Measurements from ENCODE around the gene PEAK1.

Gene PEAK1

GRCh38 chr15:77201665-77202064 lies 218.2 kb downstream of the PEAK1 start:
- Histone ChIP-seq H3K4me3 (replicated peaks; ENCODE audit: insufficient read depth, low read length) (no peak overlapping the region), H3K27me3 (ENCODE audit: insufficient read depth, poor library complexity, severe bottlenecking) (no peaks in the 10 kb centered on the region), H3K27ac (replicated peaks) (no peak overlapping the region)
- TF ChIP-seq SPI1 (IDR thresholded peaks at IDR 0.05; ENCODE audit: borderline replicate concordance, low read depth), result no peak
- TF ChIP-seq REST (IDR thresholded peaks at IDR 0.05; ENCODE audit: insufficient replicate concordance, low read depth), result no peak
- no peak for TF ChIP-seq POLR2AphosphoS5 (IDR thresholded peaks at IDR 0.05; ENCODE audit: low read depth)
- no peak for TF ChIP-seq CTCF (IDR thresholded peaks at IDR 0.05; ENCODE audit: insufficient read depth, low read length)
- no peak for TF ChIP-seq GABPA (IDR thresholded peaks at IDR 0.05; ENCODE audit: low read depth)
- DNase-seq (ENCODE audit: low read depth in 1 of 2, low spot score in 1 of 2), result no peak

- TF ChIP-seq CTCF (IDR thresholded peaks at IDR 0.05; ENCODE audit: insufficient read depth, low read length), result no peak
These were observed 223.5 kb downstream of the PEAK1 start for GRCh38 chr15:77196381-77196780.

GRCh38 chr15:77195586-77195985 lies 224.3 kb downstream of the PEAK1 start:
- Histone ChIP-seq H3K27ac (replicated peaks) (no peak overlapping the region), H3K27me3 (ENCODE audit: insufficient read depth, poor library complexity, severe bottlenecking) (no peaks in the 10 kb centered on the region), H3K4me3 (replicated peaks; ENCODE audit: insufficient read depth, low read length) (no peak overlapping the region)
- DNase-seq (ENCODE audit: low read depth in 1 of 2, low spot score in 1 of 2), result no peak
- TF ChIP-seq GABPA (IDR thresholded peaks at IDR 0.05; ENCODE audit: low read depth), result no peak
- no peak for TF ChIP-seq SPI1 (IDR thresholded peaks at IDR 0.05; ENCODE audit: borderline replicate concordance, low read depth)
- no peak for TF ChIP-seq REST (IDR thresholded peaks at IDR 0.05; ENCODE audit: insufficient replicate concordance, low read depth)
- no peak for TF ChIP-seq CTCF (IDR thresholded peaks at IDR 0.05; ENCODE audit: insufficient read depth, low read length)
- TF ChIP-seq POLR2AphosphoS5 (IDR thresholded peaks at IDR 0.05; ENCODE audit: low read depth), result no peak

More at GRCh38 chr15:77196381-77196780, 223.5 kb downstream of the PEAK1 start:
- Histone ChIP-seq H3K4me3 (replicated peaks; ENCODE audit: insufficient read depth, low read length) (no peak overlapping the region), H3K27me3 (ENCODE audit: insufficient read depth, poor library complexity, severe bottlenecking) (no peaks in the 10 kb centered on the region), H3K27ac (replicated peaks) (no peak overlapping the region)
- no peak for DNase-seq (ENCODE audit: low read depth in 1 of 2, low spot score in 1 of 2)

GRCh38 chr15:77192451-77192850 lies 227.5 kb downstream of the PEAK1 start:
- no peaks in the 10 kb centered on the region for H3K27me3 ChIP-seq (ENCODE audit: insufficient read depth, poor library complexity, severe bottlenecking)
- H3K27ac ChIP-seq (replicated peaks), result no peak overlapping the region
- no peak for DNase-seq (ENCODE audit: low read depth in 1 of 2, low spot score in 1 of 2)
- no peak for TF ChIP-seq REST (IDR thresholded peaks at IDR 0.05; ENCODE audit: insufficient replicate concordance, low read depth)
- no peak for TF ChIP-seq POLR2AphosphoS5 (IDR thresholded peaks at IDR 0.05; ENCODE audit: low read depth)
- TF ChIP-seq CTCF (IDR thresholded peaks at IDR 0.05; ENCODE audit: insufficient read depth, low read length), result no peak
- no peak for TF ChIP-seq GABPA (IDR thresholded peaks at IDR 0.05; ENCODE audit: low read depth)
- no peak for TF ChIP-seq SPI1 (IDR thresholded peaks at IDR 0.05; ENCODE audit: borderline replicate concordance, low read depth)
- no peak overlapping the region for H3K4me3 ChIP-seq (replicated peaks; ENCODE audit: insufficient read depth, low read length)
